ENCODE results near the gene SEMA5A. TPM values are rescaled to one million over a fixed set of nuclear protein-coding genes. Genes with fewer than 3 reads are reported as not detected.

SEMA5A gene
- total RNA-seq, 1 donor from 2014 or later, result 4.0 TPM

DNA sequence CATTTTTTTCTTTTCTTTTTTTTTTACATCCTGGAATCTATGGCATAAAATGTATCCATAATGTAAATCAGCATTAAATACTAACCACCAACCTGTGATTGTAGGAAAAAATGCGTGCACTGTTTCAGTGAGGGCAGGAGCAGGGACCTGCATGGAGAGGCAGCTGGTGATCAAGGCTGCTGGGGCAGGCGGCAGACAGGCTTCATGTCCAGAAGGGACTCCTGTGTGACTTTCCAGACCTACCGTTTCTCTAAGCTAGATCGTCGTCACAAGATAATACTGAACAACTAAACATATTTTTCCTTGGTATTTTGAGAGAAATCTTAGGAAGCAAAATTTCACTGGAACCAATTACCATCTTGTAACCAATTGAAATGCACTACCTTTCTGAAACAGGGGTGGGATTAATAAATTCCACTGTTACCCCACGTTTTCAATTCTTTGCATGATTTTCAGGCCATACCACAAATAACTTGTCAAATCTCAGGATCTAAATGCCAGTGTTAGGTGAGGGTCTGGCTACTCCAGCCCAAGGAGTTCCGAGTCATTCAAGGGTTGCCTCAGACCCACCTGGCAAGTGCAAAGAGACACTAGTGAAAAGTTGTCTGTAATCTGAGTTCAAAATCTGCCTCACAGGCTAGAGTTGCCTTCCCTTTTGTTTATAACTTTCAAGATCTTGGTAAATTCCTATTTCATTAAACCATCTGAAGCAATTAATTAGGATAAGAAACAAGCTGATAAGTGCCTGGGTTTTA is 198.2 kb downstream of the SEMA5A start:
- Mint-ChIP-seq H3K27ac (no peak overlapping the region), H3K27me3 (peaks cover 43% of the 10 kb centered on the region)

DNA sequence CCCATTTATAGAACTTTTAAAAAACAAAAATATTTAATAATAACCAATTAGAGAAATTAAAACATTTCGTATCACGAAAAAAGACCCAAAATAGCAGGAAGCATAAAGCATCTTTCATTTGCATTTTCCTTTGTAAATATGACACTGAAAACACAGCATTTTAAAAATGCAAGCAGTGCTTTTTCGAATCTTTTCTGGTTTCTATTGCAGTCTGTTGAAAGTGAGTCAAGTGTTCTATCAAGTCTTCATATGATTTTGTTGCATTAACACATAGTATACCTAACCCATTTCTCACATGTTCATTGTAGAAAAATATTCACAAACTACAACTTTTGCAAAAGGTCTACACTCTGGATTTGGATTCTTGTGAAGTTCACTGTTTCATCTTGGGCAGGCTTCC is 198.8 kb downstream of the SEMA5A start:
- Mint-ChIP-seq H3K4me3 (ENCODE audit: low read depth) (no peak overlapping the region), H3K9me3 (ENCODE audit: low read depth) (no peaks in the 10 kb centered on the region), H3K27ac (no peak overlapping the region), H3K36me3 (ENCODE audit: insufficient read depth) (no peaks in the 10 kb centered on the region), H3K4me1 (ENCODE audit: low read depth) (peaks cover 3% of the 10 kb centered on the region), H3K27me3 (peaks cover 40% of the 10 kb centered on the region)
- TF ChIP-seq, protein P1, sequence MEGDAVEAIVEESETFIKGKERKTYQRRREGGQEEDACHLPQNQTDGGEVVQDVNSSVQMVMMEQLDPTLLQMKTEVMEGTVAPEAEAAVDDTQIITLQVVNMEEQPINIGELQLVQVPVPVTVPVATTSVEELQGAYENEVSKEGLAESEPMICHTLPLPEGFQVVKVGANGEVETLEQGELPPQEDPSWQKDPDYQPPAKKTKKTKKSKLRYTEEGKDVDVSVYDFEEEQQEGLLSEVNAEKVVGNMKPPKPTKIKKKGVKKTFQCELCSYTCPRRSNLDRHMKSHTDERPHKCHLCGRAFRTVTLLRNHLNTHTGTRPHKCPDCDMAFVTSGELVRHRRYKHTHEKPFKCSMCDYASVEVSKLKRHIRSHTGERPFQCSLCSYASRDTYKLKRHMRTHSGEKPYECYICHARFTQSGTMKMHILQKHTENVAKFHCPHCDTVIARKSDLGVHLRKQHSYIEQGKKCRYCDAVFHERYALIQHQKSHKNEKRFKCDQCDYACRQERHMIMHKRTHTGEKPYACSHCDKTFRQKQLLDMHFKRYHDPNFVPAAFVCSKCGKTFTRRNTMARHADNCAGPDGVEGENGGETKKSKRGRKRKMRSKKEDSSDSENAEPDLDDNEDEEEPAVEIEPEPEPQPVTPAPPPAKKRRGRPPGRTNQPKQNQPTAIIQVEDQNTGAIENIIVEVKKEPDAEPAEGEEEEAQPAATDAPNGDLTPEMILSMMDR (IDR thresholded peaks at IDR 0.05; ENCODE audit: unreplicated experiment), result no peak
- DNase-seq (ENCODE audit: low spot score, unreplicated experiment), result no peak

More for the DNA sequence above, 198.2 kb downstream of the SEMA5A start:
- H3K4me3 Mint-ChIP-seq (ENCODE audit: low read depth), result no peak overlapping the region
- H3K9me3 Mint-ChIP-seq (ENCODE audit: low read depth), result no peaks in the 10 kb centered on the region
- H3K36me3 Mint-ChIP-seq (ENCODE audit: insufficient read depth), result no peaks in the 10 kb centered on the region
- H3K4me1 Mint-ChIP-seq (ENCODE audit: low read depth), result peaks cover 3% of the 10 kb centered on the region
- TF ChIP-seq, protein P1 (IDR thresholded peaks at IDR 0.05; ENCODE audit: unreplicated experiment), result no peak
- no peak for DNase-seq (ENCODE audit: low spot score, unreplicated experiment)

DNA sequence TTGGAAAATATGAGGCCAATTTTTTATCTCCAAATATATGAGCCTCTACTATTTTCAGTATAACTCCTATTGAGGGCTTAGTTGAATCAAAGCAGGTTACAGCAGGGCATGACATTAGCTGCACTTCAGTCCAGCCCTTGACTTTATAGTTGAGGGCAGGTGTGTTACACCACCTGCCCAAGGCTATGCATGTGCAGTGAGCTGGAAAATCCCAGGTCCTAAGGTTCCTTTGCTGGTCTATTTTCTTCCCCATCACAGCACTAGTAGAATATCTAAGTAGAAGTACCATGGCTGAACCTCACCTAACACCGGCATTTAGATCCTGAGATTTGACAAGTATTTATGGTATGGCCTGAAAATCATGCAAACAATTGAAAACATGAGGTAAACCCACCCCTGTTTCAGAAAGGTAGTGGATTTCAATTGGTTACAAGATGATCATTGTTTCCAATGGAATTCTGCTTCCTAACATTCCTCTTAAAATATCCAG is 201.1 kb downstream of the SEMA5A start:
- TF ChIP-seq, protein P1 (IDR thresholded peaks at IDR 0.05; ENCODE audit: unreplicated experiment), result no peak
- H3K4me3 Mint-ChIP-seq (ENCODE audit: low read depth), result no peak overlapping the region
- H3K27me3 Mint-ChIP-seq, result peaks cover 18% of the 10 kb centered on the region
- peaks cover 3% of the 10 kb centered on the region for H3K4me1 Mint-ChIP-seq (ENCODE audit: low read depth)
- H3K27ac Mint-ChIP-seq, result no peak overlapping the region
- no peak for DNase-seq (ENCODE audit: low spot score, unreplicated experiment)
- H3K36me3 Mint-ChIP-seq (ENCODE audit: insufficient read depth), result no peaks in the 10 kb centered on the region
- no peaks in the 10 kb centered on the region for H3K9me3 Mint-ChIP-seq (ENCODE audit: low read depth)

DNA sequence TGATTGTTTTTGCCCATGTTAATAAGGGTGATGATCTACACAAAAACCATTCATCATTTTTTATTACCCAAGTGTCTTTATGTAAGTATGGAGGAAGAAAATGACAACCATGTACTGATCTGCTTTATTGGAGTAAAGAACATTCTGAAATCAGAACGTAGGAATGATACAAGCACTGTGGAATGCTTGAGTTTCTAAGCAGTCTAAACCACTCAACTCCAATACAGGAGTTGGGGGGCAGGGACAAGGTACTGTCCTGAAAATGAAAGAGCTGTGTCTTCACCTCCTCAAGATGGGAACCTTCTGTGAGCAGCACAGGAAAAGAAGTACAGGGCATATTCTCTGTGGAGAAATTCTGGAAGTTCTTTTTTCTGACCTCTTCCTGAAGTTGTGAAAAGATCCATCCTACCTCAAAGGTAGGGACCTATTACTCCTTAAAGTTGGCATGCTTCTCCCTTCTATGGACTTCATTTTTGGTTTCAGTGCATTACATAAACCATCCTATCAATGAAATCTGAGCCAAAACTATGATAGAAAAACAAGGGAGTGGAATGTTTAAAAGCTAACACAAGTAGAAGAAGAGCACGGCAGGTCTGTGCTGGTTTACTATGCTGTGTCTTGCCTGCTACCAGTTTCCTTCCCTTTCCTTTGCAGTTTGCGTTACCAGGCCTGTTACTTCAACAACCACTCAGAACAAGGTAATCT is 202.6 kb downstream of the SEMA5A start:
- no peaks in the 10 kb centered on the region for H3K9me3 Mint-ChIP-seq (ENCODE audit: low read depth)
- no peaks in the 10 kb centered on the region for H3K4me1 Mint-ChIP-seq (ENCODE audit: low read depth)
- no peak for DNase-seq (ENCODE audit: low spot score, unreplicated experiment)
- H3K27me3 Mint-ChIP-seq, result peaks cover 9% of the 10 kb centered on the region
- TF ChIP-seq, protein P1 (IDR thresholded peaks at IDR 0.05; ENCODE audit: unreplicated experiment), result no peak
- no peak overlapping the region for H3K27ac Mint-ChIP-seq
- H3K4me3 Mint-ChIP-seq (ENCODE audit: low read depth), result no peak overlapping the region
- no peaks in the 10 kb centered on the region for H3K36me3 Mint-ChIP-seq (ENCODE audit: insufficient read depth)

DNA sequence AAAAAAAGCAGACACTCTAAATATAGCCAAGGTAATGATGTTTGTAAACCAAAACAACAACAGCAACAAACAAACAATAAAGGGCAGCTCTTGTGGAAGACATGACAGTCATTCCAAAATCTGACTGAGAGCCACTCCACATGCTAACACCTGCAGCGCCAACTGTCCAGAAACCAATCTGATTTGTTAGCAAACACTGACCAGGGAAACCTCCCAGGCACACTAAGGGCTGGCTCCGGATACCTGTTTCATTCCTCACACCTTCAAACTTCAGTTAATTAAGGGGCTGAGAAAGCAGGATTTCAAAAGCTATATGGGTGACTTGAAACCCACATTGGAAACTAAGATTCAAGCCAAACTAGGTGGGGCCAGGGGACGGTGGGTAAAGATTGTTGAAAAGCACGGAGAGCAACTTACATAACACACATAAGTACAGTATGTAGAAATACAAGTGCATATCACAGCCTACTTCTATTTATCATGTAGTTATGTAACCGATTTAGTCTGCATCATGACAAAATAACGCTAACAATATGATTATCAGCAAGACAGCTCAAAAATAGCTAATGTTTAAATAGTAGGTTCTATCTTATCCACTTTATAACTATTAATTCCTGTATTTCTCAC is 203.6 kb downstream of the SEMA5A start:
- H3K4me1 Mint-ChIP-seq (ENCODE audit: low read depth), result no peaks in the 10 kb centered on the region
- H3K27me3 Mint-ChIP-seq, result peaks cover 9% of the 10 kb centered on the region
- TF ChIP-seq, protein P1 (IDR thresholded peaks at IDR 0.05; ENCODE audit: unreplicated experiment), result no peak
- no peak for DNase-seq (ENCODE audit: low spot score, unreplicated experiment)
- no peak overlapping the region for H3K4me3 Mint-ChIP-seq (ENCODE audit: low read depth)
- H3K9me3 Mint-ChIP-seq (ENCODE audit: low read depth), result no peaks in the 10 kb centered on the region
- H3K27ac Mint-ChIP-seq, result no peak overlapping the region
- H3K36me3 Mint-ChIP-seq (ENCODE audit: insufficient read depth), result no peaks in the 10 kb centered on the region
